ENCODE measurements around the gene FRK.
"Not testable (repeated sequence)": the region's sequence is repeated elsewhere in the genome, so short reads cannot be mapped to it uniquely, and the experiment has no call there.

The FRK gene

GRCh38 chr6:116004841-116005815 lies 55.6 kb downstream of the FRK start:
- DNase-seq (ENCODE audit: low spot score): no peak

GRCh38 chr6:116003668-116004067 lies 57.0 kb downstream of the FRK start:
- no peak for DNase-seq (ENCODE audit: low spot score)

- no peak for DNase-seq (ENCODE audit: low spot score)
Observed at GRCh38 chr6:116002756-116003155, 57.9 kb downstream of the FRK start.

GRCh38 chr6:115999235-115999634 lies 61.5 kb downstream of the FRK start:
- no peak for DNase-seq (ENCODE audit: low spot score)

GRCh38 chr6:115997990-115998585 lies 62.6 kb downstream of the FRK start:
- no peak for DNase-seq (ENCODE audit: low spot score)

GRCh38 chr6:115986026-115986425 lies 74.7 kb downstream of the FRK start:
- no peak for DNase-seq (ENCODE audit: low spot score)

- no peak for DNase-seq (ENCODE audit: low spot score)
Observed at GRCh38 chr6:115984809-115985208, 75.9 kb downstream of the FRK start.

GRCh38 chr6:115983998-115984397 lies 76.7 kb downstream of the FRK start:
- no peak for DNase-seq (ENCODE audit: low spot score)

GRCh38 chr6:115982453-115982852 lies 78.2 kb downstream of the FRK start:
- no peak for DNase-seq (ENCODE audit: low spot score)

- DNase-seq (ENCODE audit: low spot score): no peak
Observed at GRCh38 chr6:115977220-115977619, 83.5 kb downstream of the FRK start.

- no peak for DNase-seq (ENCODE audit: low spot score)
Observed at GRCh38 chr6:115976321-115976870, 84.3 kb downstream of the FRK start.

GRCh38 chr6:115972679-115973078 lies 88.0 kb downstream of the FRK start:
- DNase-seq (ENCODE audit: low spot score): no peak

GRCh38 chr6:115971785-115972184 lies 88.9 kb downstream of the FRK start:
- no peak for DNase-seq (ENCODE audit: low spot score)

GRCh38 chr6:115969930-115970273 lies 90.8 kb downstream of the FRK start:
- no peak for DNase-seq (ENCODE audit: low spot score)

GRCh38 chr6:115969207-115969929 lies 91.3 kb downstream of the FRK start:
- no peak for DNase-seq (ENCODE audit: low spot score)

GRCh38 chr6:115960286-115960685 lies 100.4 kb downstream of the FRK start:
- DNase-seq (ENCODE audit: low spot score): not testable (repeated sequence)

- DNase-seq (ENCODE audit: low spot score): no peak
Observed at GRCh38 chr6:115958958-115959357, 101.7 kb downstream of the FRK start.

- no peak for DNase-seq (ENCODE audit: low spot score)
Observed at GRCh38 chr6:115954740-115955139, 106.0 kb downstream of the FRK start.

GRCh38 chr6:115948751-115949150 lies 111.9 kb downstream of the FRK start:
- no peak for DNase-seq (ENCODE audit: low spot score)

GRCh38 chr6:115947966-115948541 lies 112.6 kb downstream of the FRK start:
- DNase-seq (ENCODE audit: low spot score): no peak

GRCh38 chr6:115945812-115946211 lies 114.9 kb downstream of the FRK start:
- DNase-seq (ENCODE audit: low spot score): no peak

GRCh38 chr6:115945306-115945705 lies 115.4 kb downstream of the FRK start:
- DNase-seq (ENCODE audit: low spot score): no peak
